ENCODE measurements around the gene MYH6. TPM values are rescaled to one million over a fixed set of nuclear protein-coding genes. Genes with fewer than 3 reads are reported as not detected.

The MYH6 gene
- total and polyA plus RNA-seq, 9 donors: 0.66 to 7.2 (median 4.4) TPM

DNA sequence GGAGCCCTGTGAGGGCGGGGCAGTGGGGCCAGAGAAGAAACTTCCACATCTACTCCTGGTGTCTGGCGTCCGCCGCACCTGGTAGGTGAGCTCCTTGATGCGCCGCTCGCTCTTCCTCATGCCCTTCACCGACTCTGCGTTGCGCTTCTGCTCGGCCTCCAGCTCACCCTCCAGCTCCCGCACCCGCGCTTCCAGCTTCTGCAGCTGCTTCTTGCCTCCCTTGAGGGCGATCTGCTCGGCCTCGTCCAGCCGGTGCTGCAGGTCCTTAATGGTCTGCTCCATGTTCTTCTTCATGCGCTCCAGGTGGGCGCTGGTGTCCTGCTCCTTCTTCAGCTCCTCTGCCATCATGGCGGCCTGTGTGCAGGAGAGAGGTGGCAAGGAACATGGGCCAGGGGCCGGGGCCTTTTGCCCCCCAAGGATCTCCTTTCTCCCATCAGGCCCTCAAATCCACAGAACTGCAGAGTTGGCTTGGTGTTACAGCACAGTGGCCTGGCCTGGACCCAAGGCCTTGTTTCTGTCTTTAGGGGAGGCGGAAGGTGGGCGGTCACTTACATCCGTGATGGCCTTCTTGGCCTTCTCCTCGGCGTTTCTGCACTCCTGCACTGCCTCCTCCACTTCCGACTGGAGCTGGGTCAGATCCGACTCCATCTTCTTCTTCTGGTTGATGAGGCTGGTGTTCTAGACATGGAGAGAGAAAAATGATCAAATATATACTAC, 23.6 kb downstream of the MYH6 start:
- no peak for DNase-seq

DNA sequence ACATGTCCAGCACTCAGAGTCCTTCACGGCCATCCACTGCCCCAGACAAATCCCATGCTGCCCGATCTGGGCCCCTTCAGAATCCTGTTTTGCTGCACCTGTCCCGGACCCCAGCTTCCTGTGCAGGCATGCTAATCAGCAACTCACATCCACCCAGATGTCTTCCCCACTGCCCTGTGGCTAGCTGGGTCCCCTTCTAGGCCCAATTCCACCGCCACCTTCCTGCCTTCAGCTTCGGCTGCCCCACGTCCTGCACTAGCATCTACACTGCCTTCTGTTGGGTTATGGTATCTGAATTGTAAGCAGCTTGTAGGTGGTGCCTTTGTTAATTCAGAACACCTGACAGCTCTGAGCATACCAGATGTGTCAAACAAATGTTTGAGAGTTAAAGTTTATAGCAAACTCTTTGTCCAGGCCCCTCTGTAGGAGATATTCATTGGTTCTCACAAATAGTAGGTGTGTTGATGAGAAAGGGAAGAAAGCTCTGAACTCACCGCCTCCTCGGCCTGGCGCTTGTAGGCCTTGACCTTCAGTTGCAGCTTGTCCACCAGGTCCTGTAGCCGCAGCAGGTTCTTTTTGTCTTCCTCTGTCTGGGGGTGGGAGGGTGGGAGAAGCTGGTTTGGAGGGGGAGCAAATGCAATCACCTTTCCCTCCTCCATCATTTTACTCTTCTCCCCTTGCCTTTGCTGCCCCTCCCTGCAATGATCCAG, 25.2 kb downstream of the MYH6 start:
- H3K9me3 ChIP-seq (replicated peaks; ENCODE audit: control insufficient read depth, low read depth, low read length): no peaks in the 10 kb centered on the region
- DNase-seq: no peak
- no peak overlapping the region for H3K4me3 ChIP-seq (ENCODE audit: low read length)
- peaks cover 18% of the 10 kb centered on the region for H3K4me1 ChIP-seq (ENCODE audit: control insufficient read depth, insufficient read depth, low read length)
- no peaks in the 10 kb centered on the region for H3K36me3 ChIP-seq (ENCODE audit: control insufficient read depth, insufficient read depth, low read length)
- peaks cover 2% of the 10 kb centered on the region for H3K27me3 ChIP-seq (ENCODE audit: control insufficient read depth, insufficient read depth, low read length)
- no peak overlapping the region for H3K27ac ChIP-seq (ENCODE audit: low read length)
- 19% methylated on average over 3 of the region's 10 CpGs for WGBS (ENCODE audit: insufficient coverage)

More for the DNA sequence above, 23.6 kb downstream of the MYH6 start:
- H3K36me3 ChIP-seq (ENCODE audit: control insufficient read depth, insufficient read depth, low read length): no peaks in the 10 kb centered on the region
- WGBS (ENCODE audit: insufficient coverage): 90% methylated on average over 19 of the region's 29 CpGs
- H3K27ac ChIP-seq (ENCODE audit: low read length): no peak overlapping the region
- H3K4me1 ChIP-seq (ENCODE audit: control insufficient read depth, insufficient read depth, low read length): peaks cover 18% of the 10 kb centered on the region
- no peak overlapping the region for H3K4me3 ChIP-seq (ENCODE audit: low read length)
- H3K27me3 ChIP-seq (ENCODE audit: control insufficient read depth, insufficient read depth, low read length): peaks cover 3% of the 10 kb centered on the region
- no peaks in the 10 kb centered on the region for H3K9me3 ChIP-seq (replicated peaks; ENCODE audit: control insufficient read depth, low read depth, low read length)

DNA sequence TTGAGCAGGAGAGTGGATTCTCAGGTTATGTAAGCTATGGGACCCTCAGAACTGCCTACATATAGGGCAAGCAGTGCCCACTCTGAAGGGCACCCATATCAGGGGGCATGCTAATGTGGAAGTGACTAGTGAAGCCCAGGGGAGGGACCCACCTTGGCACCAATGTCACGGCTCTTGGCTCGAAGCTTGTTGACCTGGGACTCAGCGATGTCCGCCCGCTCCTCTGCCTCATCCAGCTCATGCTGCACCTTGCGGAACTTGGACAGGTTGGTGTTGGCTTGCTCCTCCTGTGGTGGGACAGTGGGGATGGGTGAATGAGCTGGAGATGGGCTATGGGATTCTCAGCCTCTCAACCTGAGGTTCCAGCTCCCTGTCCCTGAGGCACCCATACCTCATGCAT, 25.8 kb downstream of the MYH6 start:
- H3K36me3 ChIP-seq (ENCODE audit: control insufficient read depth, insufficient read depth, low read length): no peaks in the 10 kb centered on the region
- H3K27ac ChIP-seq (ENCODE audit: low read length): no peak overlapping the region
- H3K4me3 ChIP-seq (ENCODE audit: low read length): no peak overlapping the region
- no peaks in the 10 kb centered on the region for H3K9me3 ChIP-seq (replicated peaks; ENCODE audit: control insufficient read depth, low read depth, low read length)
- no peak for DNase-seq
- peaks cover 19% of the 10 kb centered on the region for H3K4me1 ChIP-seq (ENCODE audit: control insufficient read depth, insufficient read depth, low read length)
- H3K27me3 ChIP-seq (ENCODE audit: control insufficient read depth, insufficient read depth, low read length): peaks cover 2% of the 10 kb centered on the region
- WGBS (ENCODE audit: insufficient coverage): 100% methylated on average over 1 of the region's 6 CpGs

DNA sequence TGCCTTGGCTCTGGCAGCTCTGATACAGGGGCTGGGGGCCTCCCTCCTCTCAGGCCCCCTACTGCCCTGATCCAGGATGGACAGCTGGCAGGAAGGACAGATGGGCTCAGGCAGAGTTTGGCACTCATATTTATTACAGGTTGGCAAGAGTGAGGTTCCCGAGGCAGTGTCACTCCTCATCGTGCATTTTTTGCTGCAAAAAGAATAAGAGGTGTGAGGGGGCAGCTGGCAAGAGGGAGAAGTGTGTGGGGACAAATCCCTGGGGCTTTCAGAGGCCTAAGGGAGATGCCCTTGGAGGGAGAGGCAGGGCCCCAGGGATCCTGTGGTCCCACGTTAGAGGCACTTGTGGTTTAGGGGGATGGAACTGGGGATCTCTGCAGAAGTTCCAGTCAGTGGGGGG, 26.2 kb downstream of the MYH6 start:
- 65% methylated on average over 3 of the region's 3 CpGs for WGBS (ENCODE audit: insufficient coverage)
- DNase-seq: no peak
- no peaks in the 10 kb centered on the region for H3K9me3 ChIP-seq (replicated peaks; ENCODE audit: control insufficient read depth, low read depth, low read length)
- no peaks in the 10 kb centered on the region for H3K36me3 ChIP-seq (ENCODE audit: control insufficient read depth, insufficient read depth, low read length)
- H3K27me3 ChIP-seq (ENCODE audit: control insufficient read depth, insufficient read depth, low read length): peaks cover 3% of the 10 kb centered on the region
- no peak overlapping the region for H3K4me3 ChIP-seq (ENCODE audit: low read length)
- H3K27ac ChIP-seq (ENCODE audit: low read length): no peak overlapping the region
- peaks cover 23% of the 10 kb centered on the region for H3K4me1 ChIP-seq (ENCODE audit: control insufficient read depth, insufficient read depth, low read length)

DNA sequence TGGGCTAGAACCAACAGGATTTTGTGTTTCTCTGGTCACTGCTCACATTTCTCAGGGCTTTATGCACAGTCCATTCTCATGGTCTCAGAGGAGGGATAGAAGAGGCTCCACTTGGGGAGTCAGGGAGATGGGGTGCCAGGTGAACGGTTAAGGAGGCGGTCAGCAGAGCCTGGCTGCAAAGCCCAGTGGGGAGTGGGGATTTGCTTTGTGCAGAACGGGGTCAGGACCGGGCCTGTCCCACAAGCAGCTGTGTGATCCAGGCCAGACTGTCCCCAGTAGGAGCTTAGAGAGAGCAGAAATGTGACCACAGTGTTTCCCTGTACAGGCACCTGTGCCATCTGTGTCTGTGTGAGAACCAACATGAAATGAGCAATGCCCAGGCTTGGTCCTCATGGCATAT, 27.1 kb downstream of the MYH6 start:
- H3K36me3 ChIP-seq (ENCODE audit: control insufficient read depth, insufficient read depth, low read length): no peaks in the 10 kb centered on the region
- H3K9me3 ChIP-seq (replicated peaks; ENCODE audit: control insufficient read depth, low read depth, low read length): no peaks in the 10 kb centered on the region

DNA sequence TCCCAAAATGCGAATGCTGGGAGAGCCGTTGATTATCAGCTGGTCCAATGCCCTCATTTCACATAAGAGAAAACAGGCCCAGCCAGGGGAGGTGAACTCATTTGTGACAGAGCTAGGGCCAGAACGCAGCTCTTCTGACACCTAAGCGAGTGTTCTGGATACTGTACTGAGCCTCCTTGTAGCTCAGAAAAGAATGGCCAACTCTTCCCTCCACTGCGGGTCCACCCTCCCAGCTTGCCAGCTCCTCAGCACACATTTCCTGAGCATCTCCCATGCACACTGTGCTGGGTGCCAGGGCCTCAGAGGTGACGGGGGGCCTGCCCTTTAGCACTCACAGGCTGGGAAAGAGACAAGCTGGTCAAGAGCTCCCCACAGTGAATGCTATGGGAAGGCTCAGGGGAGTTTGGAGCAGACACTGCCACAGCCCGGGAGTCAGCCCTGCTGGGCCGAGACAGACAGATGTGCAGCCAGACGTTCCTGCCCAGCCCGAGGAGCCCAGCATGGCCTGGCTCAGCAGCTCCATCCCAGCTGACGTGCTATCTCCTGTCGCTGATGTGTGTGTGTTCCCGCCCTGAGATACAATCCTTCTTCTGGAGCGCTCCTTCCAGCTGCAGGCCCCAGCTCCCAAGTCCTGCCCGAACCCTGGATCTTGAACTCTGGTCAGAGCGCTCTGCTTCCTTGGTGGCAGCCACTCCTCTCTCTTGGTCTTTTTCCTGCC, 27.7 kb downstream of the MYH6 start:
- Histone ChIP-seq H3K4me1 (ENCODE audit: control insufficient read depth, insufficient read depth, low read length) (peaks cover 29% of the 10 kb centered on the region), H3K27ac (ENCODE audit: low read length) (no peak overlapping the region), H3K27me3 (ENCODE audit: control insufficient read depth, insufficient read depth, low read length) (peaks cover 8% of the 10 kb centered on the region), H3K36me3 (ENCODE audit: control insufficient read depth, insufficient read depth, low read length) (no peaks in the 10 kb centered on the region), H3K9me3 (replicated peaks; ENCODE audit: control insufficient read depth, low read depth, low read length) (no peaks in the 10 kb centered on the region), H3K4me3 (ENCODE audit: low read length) (no peak overlapping the region)
- 33% methylated on average over 14 of the region's 16 CpGs for WGBS (ENCODE audit: insufficient coverage)
- DNase-seq: no peak

More for the DNA sequence above, 27.1 kb downstream of the MYH6 start:
- Histone ChIP-seq H3K4me3 (ENCODE audit: low read length) (no peak overlapping the region), H3K4me1 (ENCODE audit: control insufficient read depth, insufficient read depth, low read length) (peaks cover 29% of the 10 kb centered on the region), H3K27ac (ENCODE audit: low read length) (no peak overlapping the region), H3K27me3 (ENCODE audit: control insufficient read depth, insufficient read depth, low read length) (peaks cover 8% of the 10 kb centered on the region)
- WGBS (ENCODE audit: insufficient coverage): 55% methylated on average over 2 of the region's 4 CpGs
- DNase-seq: no peak

DNA sequence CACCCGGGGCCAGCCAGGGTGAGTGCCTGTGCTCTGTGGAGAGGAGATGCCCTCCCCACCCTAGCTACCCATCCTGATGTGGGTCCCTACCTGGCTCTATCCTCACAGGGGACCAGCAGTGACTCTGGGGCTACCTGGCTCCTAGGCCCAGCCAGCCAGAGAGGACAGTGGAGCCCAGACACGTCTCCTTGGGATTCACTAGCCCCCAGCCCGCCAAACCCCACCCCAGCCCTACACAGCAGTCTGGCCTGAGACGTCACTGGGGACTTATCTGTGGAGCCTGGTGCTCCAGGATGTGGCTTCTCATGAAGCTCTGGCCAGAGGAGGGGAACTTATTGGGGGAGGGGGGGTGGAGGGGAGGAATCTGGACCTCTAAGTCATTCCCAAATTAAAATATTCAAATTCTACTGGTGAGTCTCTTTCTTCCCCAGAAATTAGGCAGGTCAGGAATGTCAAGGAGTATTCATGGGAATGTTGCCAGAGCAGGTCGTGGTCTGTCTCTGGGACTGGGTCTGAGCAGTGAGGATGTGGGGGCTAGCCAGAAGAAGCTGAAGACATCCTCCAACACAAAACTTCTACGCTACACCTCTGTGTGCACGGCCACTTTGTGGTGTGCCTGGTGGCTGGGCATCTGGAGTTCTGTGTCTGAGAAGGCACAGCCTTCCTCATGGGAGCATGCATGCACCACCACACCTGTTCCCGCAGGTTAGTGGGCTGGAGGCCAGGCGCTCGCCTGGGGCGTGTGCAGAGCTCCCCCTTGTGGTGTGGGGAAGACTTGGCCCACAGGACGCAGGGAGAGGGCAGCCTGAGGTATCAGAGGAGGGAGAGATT, 28.5 kb downstream of the MYH6 start:
- Histone ChIP-seq H3K4me1 (ENCODE audit: control insufficient read depth, insufficient read depth, low read length) (peaks cover 29% of the 10 kb centered on the region), H3K9me3 (replicated peaks; ENCODE audit: control insufficient read depth, low read depth, low read length) (no peaks in the 10 kb centered on the region), H3K4me3 (ENCODE audit: low read length) (no peak overlapping the region), H3K36me3 (ENCODE audit: control insufficient read depth, insufficient read depth, low read length) (no peaks in the 10 kb centered on the region), H3K27me3 (ENCODE audit: control insufficient read depth, insufficient read depth, low read length) (peaks cover 8% of the 10 kb centered on the region), H3K27ac (ENCODE audit: low read length) (no peak overlapping the region)
- 50% methylated on average over 5 of the region's 12 CpGs for WGBS (ENCODE audit: insufficient coverage)
- no peak for DNase-seq

DNA sequence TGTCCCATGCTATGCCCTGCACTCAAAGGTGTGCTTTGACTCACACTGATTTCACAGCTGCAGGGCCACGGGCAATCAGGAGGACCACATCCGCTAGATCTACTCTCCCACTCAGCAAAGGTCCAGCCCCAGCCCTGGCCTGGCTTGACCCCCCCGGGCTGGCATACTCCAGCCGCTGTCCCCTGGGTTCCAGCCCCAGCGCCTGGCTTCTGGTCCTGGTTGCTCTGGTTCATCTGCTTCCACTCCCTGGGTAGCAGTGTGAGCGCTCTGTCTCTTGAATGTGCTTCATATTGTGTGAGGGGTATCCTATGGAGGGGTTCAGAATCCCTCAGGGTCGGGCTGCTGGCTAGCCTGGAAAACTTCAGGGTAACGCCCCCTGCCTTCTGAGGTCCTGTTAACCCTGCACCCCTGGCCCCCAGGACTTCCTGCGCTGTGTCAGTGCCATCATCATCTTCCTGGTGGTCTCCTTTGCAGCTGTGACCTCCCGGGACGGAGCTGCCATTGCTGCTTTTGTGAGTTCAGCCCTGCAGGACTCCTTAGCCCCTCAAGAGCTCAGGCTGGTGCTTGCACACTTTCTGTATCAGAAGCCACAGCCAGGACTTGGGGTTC, 29.4 kb downstream of the MYH6 start:
- Histone ChIP-seq H3K27me3 (ENCODE audit: control insufficient read depth, insufficient read depth, low read length) (peaks cover 8% of the 10 kb centered on the region), H3K9me3 (replicated peaks; ENCODE audit: control insufficient read depth, low read depth, low read length) (no peaks in the 10 kb centered on the region), H3K4me3 (ENCODE audit: low read length) (no peak overlapping the region), H3K36me3 (ENCODE audit: control insufficient read depth, insufficient read depth, low read length) (no peaks in the 10 kb centered on the region), H3K4me1 (ENCODE audit: control insufficient read depth, insufficient read depth, low read length) (peaks cover 29% of the 10 kb centered on the region), H3K27ac (ENCODE audit: low read length) (no peak overlapping the region)
- WGBS (ENCODE audit: insufficient coverage): 67% methylated on average over 8 of the region's 11 CpGs
- DNase-seq: no peak

DNA sequence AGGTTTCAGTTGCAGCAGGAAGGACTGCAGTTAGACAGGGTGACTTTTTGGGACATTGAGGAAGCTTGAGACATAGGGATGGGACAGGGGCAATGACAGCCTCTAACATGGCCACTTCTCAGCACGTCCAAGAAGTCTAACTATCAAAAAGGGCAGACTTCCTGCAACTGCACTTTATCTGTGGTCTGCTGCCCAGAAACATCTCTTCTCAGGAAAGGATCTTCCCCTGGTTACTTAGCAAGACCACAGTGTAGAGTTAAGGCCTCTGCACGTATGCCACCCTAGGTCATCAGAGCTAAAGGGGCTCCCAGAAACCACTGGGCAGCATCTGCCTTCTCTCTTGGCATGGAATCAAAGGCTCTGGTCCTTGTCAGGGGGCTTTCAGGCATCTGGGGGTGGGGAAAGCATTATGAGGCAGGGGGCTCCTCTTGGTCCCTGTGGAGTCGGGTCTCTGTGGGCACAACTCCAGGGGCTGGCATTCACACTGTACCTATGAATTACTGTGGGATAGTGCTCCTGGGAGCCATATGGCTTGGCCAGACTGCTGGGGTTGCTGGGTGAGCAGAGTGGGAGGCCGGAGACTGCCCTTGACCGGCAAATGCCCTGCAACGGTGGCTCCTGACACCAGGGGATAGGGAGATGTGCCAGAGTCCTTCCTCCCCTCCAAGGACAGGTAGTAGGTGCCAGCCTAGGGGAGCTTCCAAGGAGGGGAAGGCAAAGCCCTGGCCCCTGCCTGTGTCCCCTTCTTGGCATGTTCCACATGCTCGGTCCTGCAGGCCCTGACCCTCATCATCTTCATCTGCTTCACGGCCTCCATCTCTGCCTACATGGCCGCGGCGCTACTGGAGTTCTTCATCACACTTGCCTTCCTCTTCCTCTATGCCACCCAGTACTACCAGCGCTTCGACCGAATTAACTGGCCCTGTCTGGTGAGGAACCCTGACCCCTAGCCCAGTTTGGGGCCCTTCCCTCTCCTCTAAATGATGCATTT, 30.2 kb downstream of the MYH6 start:
- WGBS (ENCODE audit: insufficient coverage): 82% methylated on average over 13 of the region's 14 CpGs
- no peak overlapping the region for H3K27ac ChIP-seq (ENCODE audit: low read length)

More for the DNA sequence above, 30.2 kb downstream of the MYH6 start:
- Histone ChIP-seq H3K36me3 (ENCODE audit: control insufficient read depth, insufficient read depth, low read length) (no peaks in the 10 kb centered on the region), H3K9me3 (replicated peaks; ENCODE audit: control insufficient read depth, low read depth, low read length) (no peaks in the 10 kb centered on the region), H3K27me3 (ENCODE audit: control insufficient read depth, insufficient read depth, low read length) (peaks cover 8% of the 10 kb centered on the region), H3K4me3 (ENCODE audit: low read length) (no peak overlapping the region), H3K4me1 (ENCODE audit: control insufficient read depth, insufficient read depth, low read length) (peaks cover 29% of the 10 kb centered on the region)
- DNase-seq: no peak
